ENCODE results near the gene PGLYRP3. TPM values are rescaled to one million over a fixed set of nuclear protein-coding genes. Genes with fewer than 3 reads are reported as not detected.
"Not testable (repeated sequence)": the region's sequence is repeated elsewhere in the genome, so short reads cannot be mapped to it uniquely, and the experiment has no call there.

The PGLYRP3 gene
- polyA plus RNA-seq, 4 donors, result not detected

DNA sequence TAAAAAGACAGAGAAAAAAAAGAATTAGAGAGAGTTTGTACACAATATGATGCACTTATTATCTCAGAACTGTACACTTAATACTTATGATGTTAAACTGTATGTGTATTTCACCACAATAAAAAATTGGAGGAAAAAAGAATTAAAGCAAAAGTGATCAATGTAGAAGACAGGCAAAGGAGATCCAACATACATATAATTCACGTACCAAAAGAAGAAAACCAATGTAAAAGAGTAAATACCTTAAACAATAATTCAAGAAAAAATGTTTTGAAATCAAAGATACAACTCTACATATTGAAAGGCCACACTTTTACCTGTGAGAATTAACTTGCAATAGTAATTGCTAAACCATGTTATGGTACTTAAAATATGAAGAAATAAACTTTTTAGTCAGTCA is 9.8 kb upstream of the PGLYRP3 start:
- DNase-seq (ENCODE audit: low read depth in 4 of 4, low spot score in 3 of 4), result no peak

DNA sequence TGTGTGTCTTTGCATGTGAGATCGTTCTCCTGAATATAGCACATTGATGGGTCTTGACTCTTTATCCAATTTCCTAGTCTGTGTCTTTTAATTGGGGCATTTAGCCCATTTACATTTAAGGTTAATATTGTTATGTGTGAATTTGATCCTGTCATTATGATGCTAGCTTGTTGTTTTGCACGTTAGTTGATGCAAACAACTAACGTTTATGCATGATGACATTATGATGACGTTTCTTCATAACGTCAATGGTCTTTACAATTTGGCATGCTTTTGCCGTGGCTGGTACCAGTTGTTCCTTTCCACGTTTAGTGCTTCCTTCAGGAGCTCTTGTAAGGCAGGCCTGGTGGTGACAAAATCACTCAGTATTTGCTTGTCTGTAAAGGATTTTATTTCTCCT is 5.4 kb upstream of the PGLYRP3 start:
- not testable (repeated sequence) for DNase-seq (ENCODE audit: low read depth in 4 of 4, low spot score in 3 of 4)

DNA sequence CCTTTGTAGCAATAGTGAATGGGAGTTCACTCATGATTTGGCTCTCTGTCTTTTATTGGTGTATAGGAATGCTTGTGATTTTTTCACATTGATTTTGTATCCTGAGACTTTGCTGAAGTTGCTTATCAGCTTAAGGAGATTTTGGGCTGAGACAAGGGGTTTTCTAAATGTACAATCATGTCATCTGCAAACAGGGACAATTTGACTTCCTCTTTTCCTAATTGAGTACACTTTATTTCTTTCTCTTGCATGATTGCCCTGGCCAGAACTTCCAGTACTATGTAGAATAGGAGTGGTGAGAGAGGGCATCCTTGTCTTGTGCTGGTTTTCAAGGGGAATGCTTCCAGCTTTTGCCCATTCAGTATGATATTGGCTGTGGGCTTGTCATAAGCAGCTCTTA is 3.3 kb upstream of the PGLYRP3 start:
- not testable (repeated sequence) for DNase-seq (ENCODE audit: low read depth in 4 of 4, low spot score in 3 of 4)

DNA sequence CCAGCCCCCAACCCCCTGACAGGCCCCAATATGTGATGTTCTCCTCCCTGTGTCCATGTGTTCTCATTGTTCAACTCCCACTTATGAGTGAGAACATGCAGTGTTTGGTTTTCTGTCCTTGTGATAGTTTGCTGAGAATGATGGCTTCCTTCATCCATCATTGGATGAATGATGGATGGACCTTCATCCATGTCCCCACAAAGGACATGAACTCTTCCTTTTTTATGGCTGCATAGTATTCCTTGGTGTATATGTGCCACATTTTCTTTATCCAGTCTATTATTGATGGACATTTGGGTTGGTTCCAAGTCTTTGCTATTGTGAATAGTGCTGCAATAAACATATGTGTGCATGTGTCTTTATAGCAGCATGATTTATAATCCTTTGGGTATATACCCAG is 1.6 kb upstream of the PGLYRP3 start:
- not testable (repeated sequence) for DNase-seq (ENCODE audit: low read depth in 4 of 4, low spot score in 3 of 4)

DNA sequence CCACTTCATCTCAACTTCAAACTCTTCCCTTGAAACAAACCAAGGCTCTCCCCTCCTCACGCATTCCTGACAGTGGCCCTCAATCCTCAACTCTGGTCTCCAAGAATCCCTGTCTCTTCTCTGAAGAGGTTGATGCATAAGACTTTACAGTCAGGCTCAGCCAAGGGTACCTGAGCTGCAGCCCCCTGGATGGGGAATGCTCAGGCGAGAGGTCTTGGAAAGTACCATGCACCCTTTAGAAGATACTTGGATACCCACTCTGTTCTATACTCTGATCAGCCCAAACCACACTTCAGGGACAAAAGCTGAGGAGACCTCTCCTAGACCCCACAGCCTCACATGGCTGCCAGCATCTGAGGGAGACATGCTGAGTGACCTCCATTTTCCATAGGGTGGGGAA is 536 bp upstream of the PGLYRP3 start:
- DNase-seq (ENCODE audit: low read depth in 4 of 4, low spot score in 3 of 4), result no peak

DNA sequence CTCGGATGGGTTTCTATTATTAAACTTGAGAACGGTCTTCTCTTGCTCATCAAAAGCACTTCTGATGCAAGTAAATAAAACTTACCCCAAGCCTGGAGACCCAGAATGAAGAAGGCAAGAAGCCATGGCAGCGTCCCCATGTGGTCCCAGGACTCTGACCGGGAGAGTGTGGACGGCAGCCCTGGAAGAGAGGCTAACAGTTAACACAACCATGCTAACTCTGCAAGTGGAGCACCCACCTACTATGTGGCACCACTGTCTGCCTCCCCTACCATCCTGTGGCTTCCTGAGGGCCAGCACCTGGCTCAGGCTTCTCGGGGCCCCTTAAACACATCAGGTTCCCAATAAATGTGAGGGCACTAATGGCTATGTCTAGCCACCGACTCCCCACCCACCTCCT is 2.2 kb downstream of the PGLYRP3 start:
- DNase-seq (ENCODE audit: low read depth in 4 of 4, low spot score in 3 of 4), result no peak

DNA sequence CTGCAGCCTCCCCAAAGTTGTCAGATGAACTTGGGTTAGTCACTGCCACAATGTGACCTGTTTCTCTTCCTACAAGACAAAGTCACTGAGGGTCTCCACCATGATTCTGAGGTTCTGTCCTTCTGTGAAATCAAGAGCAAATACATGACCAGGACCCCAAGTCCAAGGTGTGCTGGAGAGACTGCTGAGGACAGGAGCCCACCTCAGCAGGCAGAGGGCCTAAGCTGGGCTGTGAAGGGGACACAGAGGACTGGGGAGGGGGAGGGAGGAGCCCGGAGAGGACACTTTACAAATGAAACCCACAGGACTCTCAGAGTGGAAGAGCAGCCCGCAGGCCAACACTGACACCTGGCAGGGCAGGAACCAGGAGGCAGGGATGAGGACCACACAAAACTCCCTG is 3.3 kb downstream of the PGLYRP3 start:
- DNase-seq (ENCODE audit: low read depth in 4 of 4, low spot score in 3 of 4), result no peak

DNA sequence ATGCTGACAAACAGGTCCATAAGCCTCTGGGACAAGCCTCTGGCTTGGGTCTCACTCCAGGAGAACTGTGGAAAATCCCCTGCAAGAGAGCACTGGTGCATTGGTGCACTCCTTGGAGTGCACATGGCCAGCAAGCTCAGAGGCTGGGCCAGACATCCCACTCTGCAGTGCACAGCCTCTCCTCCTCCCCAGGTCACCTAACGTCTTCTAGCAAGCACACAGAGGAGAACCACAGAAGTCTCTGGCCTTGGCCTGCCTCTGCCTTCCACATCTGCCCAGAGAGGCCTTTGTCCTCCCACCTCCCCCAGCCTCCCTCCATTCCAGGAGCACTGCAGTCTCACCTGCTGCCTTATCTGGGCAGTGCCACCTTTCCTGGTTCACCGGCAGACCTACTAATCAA is 4.2 kb downstream of the PGLYRP3 start:
- no peak for DNase-seq (ENCODE audit: low read depth in 4 of 4, low spot score in 3 of 4)

DNA sequence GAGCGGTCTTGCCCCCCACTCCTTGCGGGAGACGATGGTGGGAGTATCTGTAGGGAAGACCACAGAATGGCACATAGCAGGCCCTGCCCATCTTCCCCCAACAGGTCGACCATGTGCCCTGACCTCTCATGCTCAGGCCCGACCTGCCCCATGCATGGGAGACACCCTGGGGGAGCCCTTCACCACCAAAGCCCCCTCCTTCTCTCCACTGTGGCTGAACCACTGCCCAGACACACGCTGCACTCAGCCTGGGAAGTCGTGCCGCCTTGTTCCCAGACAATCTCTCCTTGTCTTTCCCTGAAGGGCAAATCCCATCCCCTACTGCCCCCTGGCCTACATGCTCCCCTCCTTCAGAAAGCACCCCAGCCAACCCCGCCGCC is 5.5 kb downstream of the PGLYRP3 start:
- no peak for DNase-seq (ENCODE audit: low read depth in 4 of 4, low spot score in 3 of 4)

DNA sequence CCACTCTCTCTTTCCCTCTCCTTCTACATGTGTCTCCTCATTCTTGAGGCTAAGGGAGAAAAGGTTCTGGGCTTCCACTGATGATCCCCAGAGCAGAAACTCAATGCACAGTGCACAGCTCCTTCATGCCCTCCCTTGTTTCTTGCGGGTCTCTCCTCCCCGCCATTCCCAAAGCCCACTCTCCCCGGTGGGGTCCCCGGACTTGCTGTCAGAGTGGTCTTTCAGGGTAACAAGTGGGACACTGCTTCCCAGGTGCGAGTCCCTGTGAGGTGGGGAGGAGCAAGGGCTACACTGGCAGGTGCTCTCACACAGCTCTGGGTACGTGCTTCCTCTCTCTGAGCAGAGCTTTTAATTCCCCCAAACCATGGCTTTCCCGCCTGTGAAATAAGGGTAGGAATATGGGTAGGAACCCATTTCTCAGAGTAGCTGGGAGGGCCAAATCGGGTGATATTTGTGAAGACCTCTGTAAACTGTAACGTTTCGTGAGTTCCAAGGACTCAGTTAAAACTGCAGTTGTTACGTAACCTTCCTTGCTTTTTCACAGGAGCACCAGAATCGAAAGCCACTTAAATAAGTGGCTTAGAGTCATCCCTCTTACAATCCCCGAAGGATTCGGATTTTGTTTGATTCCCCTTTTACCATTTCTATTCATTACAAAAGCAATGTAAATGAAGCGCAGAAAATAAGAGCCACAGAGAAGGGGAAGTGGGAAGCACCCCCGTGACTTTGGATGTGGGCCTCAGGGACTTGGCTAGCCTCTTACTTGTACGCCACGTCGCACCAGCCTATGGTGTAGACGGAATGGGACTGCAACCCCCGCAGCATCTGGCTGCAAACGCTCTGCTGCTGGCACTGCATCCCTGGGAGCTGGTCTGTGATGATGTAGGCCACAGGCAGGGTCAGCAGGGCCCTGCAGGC is 6.2 kb downstream of the PGLYRP3 start:
- DNase-seq (ENCODE audit: low read depth in 4 of 4, low spot score in 3 of 4), result no peak

DNA sequence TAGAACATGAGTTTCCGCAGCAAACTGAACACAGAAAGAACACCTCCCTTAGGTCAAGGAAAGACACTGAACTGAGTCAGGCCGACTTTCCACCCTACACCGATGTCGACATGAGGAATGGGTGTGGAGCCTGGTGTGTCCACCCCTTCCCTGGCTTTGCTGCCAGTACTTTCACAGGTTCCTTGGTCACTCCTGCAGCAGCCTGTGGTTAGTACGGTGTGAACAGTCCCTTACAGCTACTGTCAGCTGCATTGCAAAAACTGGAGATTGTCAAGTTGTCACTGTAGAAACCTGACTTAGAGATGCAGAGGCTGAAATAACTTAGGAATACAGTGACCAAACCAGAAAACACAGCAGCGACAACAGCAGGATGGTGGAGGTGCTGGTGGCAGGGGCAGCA is 7.1 kb downstream of the PGLYRP3 start:
- no peak for DNase-seq (ENCODE audit: low read depth in 4 of 4, low spot score in 3 of 4)

DNA sequence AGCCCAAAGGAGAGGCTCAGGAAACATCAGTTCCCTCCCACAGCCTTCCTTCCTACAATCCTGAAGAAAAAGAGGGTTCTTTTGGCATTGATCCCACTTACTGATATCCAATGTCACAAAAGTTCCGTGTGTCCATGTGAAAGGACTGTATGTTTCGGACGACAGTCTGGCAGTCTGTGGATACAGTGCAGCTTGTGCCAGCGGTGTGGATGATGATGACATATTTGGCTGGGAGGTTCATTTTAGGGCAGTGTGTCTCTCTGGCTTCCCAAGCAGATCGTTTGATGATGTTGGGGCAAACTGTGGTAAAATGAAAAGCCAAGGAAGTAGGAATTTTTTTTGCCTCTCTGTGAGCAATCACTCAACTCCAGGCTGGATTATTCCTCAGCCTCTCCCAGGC is 10.4 kb downstream of the PGLYRP3 start:
- no peak for DNase-seq (ENCODE audit: low read depth in 4 of 4, low spot score in 3 of 4)

DNA sequence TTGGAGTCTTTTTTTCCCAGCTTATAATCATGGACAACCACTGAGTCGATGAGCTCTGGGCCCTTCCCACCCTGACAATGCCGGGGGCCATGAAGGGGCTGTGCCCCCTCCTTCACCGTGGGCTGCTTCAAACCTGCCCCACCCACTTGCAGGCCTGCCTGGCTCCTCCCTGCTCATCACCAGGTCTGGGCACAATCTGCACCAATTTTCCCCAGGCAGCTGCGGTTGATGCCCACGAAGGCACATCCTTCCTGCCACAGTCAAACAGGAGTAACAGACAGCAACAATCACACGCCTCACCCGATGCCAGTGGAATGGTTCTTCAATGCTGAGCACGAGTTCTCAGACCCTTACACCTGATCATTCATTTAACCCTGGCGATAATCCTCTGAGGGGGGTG is 18.9 kb downstream of the PGLYRP3 start:
- no peak for DNase-seq (ENCODE audit: low read depth in 4 of 4, low spot score in 3 of 4)

DNA sequence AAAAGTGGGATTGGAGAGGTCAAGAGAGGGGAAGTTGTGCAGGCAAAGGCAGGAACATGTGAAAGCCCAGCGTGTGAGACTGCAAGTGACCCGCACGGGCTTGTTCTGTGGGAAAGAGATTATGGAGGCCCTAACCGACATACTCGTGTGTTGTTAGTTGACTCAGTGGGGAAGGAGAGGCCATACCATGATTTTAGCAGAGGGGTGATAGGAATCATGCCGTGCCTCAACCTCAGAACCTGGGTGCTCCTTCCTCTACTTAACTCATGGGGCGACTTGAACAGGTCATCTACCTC is 19.3 kb downstream of the PGLYRP3 start:
- DNase-seq (ENCODE audit: low read depth in 4 of 4, low spot score in 3 of 4), result no peak

DNA sequence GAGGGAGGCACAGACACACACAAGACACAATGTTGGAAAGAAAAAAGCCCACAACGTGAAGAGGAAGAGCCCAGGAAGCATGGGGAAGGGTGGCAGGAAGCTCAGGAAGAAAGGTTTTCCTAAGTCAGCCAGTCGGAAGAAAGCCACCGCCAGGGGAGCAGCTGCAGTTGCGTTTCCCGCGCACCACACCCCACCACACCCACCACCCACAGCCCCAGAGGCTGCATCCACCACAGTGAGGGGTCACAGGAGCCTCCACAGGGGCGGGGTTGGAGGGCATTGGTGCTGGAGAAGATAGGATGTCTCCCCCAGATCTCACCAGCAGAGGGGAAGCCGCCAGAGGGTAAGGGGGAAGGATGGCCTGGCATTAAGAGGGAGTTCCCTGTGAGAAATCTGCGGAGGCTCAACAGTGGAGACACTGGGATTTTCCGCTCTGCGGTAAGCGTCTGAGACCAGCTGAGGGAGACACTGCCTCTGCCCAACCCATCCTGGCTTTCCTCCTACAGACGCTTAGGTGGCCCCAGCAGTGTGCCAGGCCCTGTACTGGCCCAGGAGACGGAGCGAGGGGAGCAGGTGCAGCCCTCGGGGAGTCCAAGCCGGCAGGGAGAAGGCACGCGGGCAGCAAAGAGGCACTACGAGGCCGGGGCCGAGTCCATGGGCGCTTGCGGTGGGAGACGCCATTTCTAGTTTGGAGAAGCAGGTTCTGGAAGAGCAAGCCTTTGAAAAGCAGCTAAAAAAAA is 19.8 kb downstream of the PGLYRP3 start:
- no peak for DNase-seq (ENCODE audit: low read depth in 4 of 4, low spot score in 3 of 4)

DNA sequence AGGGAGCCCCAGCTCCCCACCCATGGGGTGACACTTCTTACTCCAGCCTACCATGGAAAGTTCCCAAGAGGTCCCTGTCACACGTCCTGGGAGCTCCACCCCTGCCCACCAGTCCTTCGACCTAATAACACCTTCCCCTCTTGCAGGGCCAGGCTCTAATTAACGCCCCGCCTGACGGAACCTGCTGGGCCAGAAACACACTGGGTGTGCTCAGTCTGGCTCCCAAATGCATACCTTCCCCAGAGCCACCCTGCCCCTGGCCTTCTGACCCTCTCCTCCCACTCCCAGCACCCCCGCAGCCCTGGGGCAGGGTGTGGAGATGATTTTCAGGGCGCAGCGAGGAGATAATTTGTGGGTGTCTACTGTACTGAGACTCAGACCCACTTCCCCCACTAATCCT is 20.6 kb downstream of the PGLYRP3 start:
- no peak for DNase-seq (ENCODE audit: low read depth in 4 of 4, low spot score in 3 of 4)

DNA sequence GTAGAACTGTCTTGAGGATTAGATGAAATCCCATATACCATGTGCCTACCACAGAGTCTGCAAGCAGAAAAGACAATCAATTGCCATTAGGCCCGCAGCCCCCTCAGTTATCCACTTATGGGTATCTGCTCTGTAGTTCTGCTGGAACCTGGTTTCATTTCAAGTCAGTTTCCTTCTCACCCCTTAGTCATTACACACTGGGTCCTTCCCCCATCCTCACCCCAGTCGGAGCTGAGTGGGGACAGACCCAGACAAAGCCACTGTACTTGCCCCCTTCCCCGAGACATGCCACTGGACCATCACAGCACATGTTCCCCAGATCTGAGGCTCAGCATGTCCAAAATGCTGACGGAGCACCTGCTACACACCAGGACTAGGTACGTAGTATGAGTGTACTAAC is 21.2 kb downstream of the PGLYRP3 start:
- no peak for DNase-seq (ENCODE audit: low read depth in 4 of 4, low spot score in 3 of 4)

DNA sequence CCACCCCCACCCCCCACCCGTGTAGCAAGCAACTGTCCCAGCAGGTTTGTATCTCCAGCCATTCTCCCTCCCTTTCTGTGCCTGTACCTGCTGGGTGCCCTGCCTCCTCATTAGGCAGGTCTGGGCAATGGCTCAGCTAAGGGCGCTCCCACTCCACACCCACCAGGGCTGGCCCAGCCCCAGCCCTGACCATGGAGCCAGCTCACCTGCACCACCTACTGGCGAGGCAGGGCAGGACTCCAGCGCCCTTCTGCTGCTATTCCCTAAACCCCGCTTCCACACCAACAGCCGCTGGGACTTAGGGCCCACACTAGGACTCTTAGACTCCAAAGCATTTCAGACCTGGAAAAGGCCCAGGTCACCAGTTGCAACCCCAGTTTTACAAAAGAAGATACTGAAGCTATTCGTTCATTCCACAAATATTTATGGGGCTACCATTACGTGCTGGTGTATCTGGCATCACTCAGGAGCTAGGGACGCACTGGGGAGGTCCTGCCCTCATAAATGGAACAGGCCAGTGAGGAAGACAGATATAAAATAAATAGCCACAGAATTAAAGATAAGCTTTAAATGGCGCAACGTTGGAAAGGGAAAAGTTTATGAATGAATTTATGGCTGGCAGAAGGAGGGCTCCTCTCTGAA is 24.0 kb downstream of the PGLYRP3 start:
- DNase-seq (ENCODE audit: low read depth in 4 of 4, low spot score in 3 of 4), result no peak

DNA sequence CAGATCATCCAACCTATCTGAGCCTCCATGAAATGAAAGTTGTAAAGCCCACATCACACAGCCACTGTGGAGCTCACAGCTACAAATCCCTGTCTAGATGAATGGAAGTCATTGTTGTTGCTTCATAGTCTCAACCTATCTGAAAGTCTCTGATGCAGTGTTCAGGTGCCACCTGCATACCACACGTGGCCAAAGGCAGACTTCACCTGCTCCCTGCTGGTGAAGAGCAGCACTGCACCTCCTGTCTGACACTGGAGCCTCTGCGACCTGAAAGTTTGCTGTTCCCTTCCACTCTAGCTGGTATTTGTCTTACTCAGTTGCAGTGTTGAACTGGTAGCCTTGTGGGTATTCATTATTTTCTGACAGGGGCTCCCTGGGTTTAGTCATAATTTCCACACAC is 34.9 kb downstream of the PGLYRP3 start:
- DNase-seq (ENCODE audit: low read depth in 4 of 4, low spot score in 3 of 4), result no peak

DNA sequence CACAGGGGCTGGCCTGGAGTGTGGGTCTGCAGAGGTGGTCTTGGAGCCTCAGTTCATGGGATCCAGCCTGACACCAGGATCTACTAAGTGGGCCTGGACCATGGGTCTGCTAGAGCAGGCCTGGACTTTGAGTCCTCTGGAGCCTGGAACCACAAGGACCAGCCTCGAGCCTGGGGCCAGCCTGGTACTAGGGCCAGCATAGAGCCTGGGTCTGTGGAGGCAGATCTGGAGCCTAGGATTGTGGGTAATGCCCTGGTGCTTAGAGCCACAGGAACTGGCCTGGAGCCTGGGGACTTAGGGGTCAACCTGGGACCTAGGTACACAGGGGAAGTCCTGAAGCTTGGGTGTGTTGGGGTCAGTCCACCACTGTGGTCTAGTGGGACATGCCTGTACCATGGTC is 40.6 kb downstream of the PGLYRP3 start:
- DNase-seq (ENCODE audit: low read depth in 4 of 4, low spot score in 3 of 4), result no peak

DNA sequence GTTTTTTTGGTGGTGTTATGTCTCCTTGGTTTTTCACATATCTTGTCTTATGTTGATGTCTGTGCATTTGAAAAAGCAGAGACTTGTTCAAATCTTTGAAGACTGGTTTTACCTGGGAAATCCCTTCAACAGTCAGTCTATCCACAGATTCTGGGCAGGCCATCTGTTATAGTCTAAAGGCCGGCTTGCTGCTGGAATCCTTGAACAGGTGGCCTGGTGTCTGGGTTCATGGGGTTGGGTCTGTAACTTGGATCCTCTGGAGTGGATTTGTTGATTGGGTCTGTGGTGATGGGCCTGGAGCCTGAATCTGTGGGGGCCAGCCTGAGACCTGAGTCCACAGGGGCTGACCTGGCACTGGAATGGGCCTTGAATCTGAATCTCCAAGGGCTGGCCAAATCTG is 41.0 kb downstream of the PGLYRP3 start:
- DNase-seq (ENCODE audit: low read depth in 4 of 4, low spot score in 3 of 4), result no peak

DNA sequence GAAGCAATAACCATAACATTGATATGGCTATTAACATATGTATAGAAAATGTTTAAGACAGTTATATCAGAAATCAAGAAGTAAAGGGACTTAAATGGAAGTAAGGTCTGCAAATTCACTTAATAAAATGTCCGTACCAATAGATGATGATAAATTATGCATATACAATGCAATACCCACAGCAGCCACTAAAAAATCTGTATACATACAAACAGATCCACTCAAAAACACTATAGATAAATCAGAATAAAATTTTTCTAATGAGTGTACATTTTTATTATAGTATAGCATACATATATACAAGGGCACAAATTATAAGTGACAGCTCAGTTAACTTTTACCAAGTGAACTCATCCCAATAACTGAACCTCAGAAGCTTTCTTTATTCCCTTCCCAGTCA is 47.3 kb downstream of the PGLYRP3 start:
- DNase-seq (ENCODE audit: low read depth in 4 of 4, low spot score in 3 of 4), result no peak
